LNCAP (cell line): ENCODE results near the gene ST6GALNAC5.

Experiments
- CTCF ChIP-seq: fragments of 450-650 bp; IDR thresholded peaks from 2 replicates; pipeline ENCODE4 v1.5.1; 2017; ENCODE audit warnings: mild to moderate bottlenecking

The ST6GALNAC5 gene

GRCh38 chr1:76857138-76857537, 10.1 kb upstream of the ST6GALNAC5 start:
- no peak for TF ChIP-seq CTCF

GRCh38 chr1:76857973-76858372, 9.3 kb upstream of the ST6GALNAC5 start:
- no peak for TF ChIP-seq CTCF

GRCh38 chr1:76861149-76861548, 6.1 kb upstream of the ST6GALNAC5 start:
- no peak for TF ChIP-seq CTCF

- no peak for TF ChIP-seq CTCF
These were observed 4.8 kb upstream of the ST6GALNAC5 start for GRCh38 chr1:76862447-76862846.

GRCh38 chr1:76864383-76864782, 2.9 kb upstream of the ST6GALNAC5 start:
- TF ChIP-seq CTCF: no peak

GRCh38 chr1:76865696-76866286, 1.5 kb upstream of the ST6GALNAC5 start:
- no peak for TF ChIP-seq CTCF

- TF ChIP-seq CTCF: no peak
These were observed 714 bp upstream of the ST6GALNAC5 start for GRCh38 chr1:76866566-76866965.
